RWPE2 (cell line): ENCODE data around the gene IGF2R.

ENCODE experiments used
- ATAC-seq: fragments of 200-7000 bp; cut with Tn5 transposase; 3 replicates; pipeline ENCODE4 v1.9.1; 2021; ENCODE audit warnings: low read depth
- DNase-seq: peaks from one replicate; pipeline ENCODE4 v3.0.0-alpha.2; 2020; ENCODE audit warnings: low spot score
- H3K27ac ChIP-seq: fragments of 450-650 bp; 2 replicates; pipeline ENCODE4 v1.5.1; 2017; ENCODE audit warnings: mild to moderate bottlenecking; ENCODE audit not compliant: poor library complexity, severe bottlenecking
- H3K27me3 ChIP-seq: fragments of 250-450 bp; sonication (Bioruptor Pico); 2 replicates; pipeline ENCODE4 v1.5.1; 2021; ENCODE audit warnings: mild to moderate bottlenecking, moderate library complexity; ENCODE audit not compliant: insufficient read depth, poor library complexity, severe bottlenecking
- H3K36me3 ChIP-seq: fragments of 250-450 bp; sonication (Bioruptor Pico); 2 replicates; pipeline ENCODE4 v1.5.1; 2020; ENCODE audit warnings: low read depth, mild to moderate bottlenecking, moderate library complexity
- H3K4me1 ChIP-seq: fragments of 250-450 bp; sonication (Bioruptor Pico); 2 replicates; pipeline ENCODE4 v1.5.1; 2021; ENCODE audit warnings: mild to moderate bottlenecking, moderate library complexity; ENCODE audit not compliant: insufficient read depth, poor library complexity, severe bottlenecking
- H3K4me3 ChIP-seq: fragments of 250-450 bp; sonication (Bioruptor Pico); 2 replicates; pipeline ENCODE4 v1.5.1; 2021; ENCODE audit warnings: mild to moderate bottlenecking, moderate library complexity; ENCODE audit not compliant: severe bottlenecking
- H3K9me3 ChIP-seq: fragments of 250-450 bp; sonication (Bioruptor Pico); 2 replicates; pipeline ENCODE4 v1.5.1; 2021; ENCODE audit warnings: mild to moderate bottlenecking, moderate library complexity; ENCODE audit not compliant: severe bottlenecking
- TF ChIP-seq, protein P1 (sequence below): fragments of 450-650 bp; IDR thresholded peaks from one replicate; pipeline ENCODE4 v1.5.1; 2017; ENCODE audit warnings: mild to moderate bottlenecking, moderate library complexity; ENCODE audit not compliant: poor library complexity, severe bottlenecking

IGF2R gene

DNA sequence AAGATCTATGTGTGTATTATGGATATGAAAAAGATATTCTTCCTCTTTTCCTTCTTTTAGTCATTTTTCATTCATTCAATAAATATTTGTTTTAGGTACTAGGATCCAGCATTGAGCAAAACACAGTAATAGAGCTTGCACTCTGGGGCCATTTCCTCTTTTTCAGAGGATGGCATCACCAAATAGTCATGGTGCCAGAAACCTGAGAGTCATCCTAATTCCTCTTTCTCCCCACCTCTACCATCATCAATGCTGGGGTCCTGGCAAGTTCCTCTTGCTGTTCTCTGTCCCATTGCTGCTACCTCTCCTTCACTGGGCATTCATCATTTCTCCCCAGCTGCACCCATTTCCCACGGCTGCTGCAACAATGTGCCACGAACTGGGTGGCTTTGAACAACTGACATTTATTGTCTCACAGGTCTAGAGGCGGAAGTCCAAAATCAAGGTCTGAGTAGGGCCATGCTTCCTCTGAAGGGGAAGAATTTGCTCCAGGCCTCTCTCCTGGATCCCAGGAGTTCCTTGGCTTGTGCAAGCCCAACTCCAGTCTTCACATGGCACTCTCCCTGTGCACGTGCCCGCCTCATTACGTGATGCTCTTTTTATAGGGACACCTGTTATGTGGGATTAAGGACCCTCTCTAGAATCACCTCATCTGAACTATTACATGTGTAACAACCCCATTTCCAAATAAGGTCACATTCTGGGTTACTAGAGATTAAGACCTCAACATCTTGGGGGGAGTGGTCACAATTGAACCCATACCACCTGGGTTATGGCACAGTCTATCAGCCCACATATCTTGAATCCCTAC is 9.5 kb upstream of the IGF2R start:
- no peak overlapping the region for H3K4me3 ChIP-seq
- no peak for ATAC-seq
- peaks cover 8% of the 10 kb centered on the region for H3K4me1 ChIP-seq
- H3K27me3 ChIP-seq = no peaks in the 10 kb centered on the region
- TF ChIP-seq, protein P1, sequence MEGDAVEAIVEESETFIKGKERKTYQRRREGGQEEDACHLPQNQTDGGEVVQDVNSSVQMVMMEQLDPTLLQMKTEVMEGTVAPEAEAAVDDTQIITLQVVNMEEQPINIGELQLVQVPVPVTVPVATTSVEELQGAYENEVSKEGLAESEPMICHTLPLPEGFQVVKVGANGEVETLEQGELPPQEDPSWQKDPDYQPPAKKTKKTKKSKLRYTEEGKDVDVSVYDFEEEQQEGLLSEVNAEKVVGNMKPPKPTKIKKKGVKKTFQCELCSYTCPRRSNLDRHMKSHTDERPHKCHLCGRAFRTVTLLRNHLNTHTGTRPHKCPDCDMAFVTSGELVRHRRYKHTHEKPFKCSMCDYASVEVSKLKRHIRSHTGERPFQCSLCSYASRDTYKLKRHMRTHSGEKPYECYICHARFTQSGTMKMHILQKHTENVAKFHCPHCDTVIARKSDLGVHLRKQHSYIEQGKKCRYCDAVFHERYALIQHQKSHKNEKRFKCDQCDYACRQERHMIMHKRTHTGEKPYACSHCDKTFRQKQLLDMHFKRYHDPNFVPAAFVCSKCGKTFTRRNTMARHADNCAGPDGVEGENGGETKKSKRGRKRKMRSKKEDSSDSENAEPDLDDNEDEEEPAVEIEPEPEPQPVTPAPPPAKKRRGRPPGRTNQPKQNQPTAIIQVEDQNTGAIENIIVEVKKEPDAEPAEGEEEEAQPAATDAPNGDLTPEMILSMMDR = no peak
- DNase-seq = no peak
- H3K9me3 ChIP-seq = no peaks in the 10 kb centered on the region
- H3K27ac ChIP-seq = no peak overlapping the region
- H3K36me3 ChIP-seq = no peaks in the 10 kb centered on the region

DNA sequence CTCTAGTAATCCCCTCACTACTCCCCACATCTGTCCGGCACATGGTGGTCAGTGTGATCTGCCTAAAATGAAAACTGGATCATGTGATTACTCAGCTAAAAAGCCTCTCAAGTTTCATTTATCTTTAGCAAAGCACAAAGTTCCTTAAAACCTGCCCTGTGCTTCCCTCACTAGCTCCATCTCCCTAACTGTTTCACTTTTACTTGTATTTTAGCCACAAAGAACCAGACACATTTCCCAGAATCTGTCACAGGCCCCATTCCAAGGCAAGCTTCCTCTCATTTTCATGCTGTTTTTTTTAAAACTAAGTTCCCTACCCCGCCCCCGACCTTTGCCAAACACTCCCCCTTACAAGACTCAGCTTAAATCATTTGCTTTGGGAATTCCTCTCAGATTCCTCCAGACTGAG is 8.9 kb upstream of the IGF2R start:
- Histone ChIP-seq H3K27ac (no peak overlapping the region), H3K4me1 (peaks cover 8% of the 10 kb centered on the region), H3K9me3 (no peaks in the 10 kb centered on the region), H3K4me3 (no peak overlapping the region), H3K36me3 (no peaks in the 10 kb centered on the region), H3K27me3 (no peaks in the 10 kb centered on the region)
- ATAC-seq (no peak), DNase-seq (no peak)
- TF ChIP-seq, protein P1 = no peak

DNA sequence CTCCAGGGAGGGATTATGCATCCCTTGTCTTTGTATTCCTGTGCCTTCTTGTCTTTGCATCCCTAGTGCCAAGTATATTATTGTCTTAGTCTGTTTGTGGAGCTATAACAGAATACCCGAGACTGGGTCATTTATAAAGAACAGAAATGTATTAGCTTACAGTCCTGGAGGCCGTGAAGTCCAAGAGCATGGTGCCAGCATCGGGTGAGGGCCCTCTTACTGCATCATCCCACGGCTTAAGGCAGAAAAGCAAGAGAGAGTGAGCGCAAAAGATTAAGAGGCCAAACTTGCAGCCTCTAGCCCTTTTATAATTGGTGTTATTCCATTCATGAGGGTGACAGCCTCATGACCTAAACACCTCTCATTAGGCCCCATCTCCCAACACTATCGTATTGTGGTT is 8.4 kb upstream of the IGF2R start:
- no peak overlapping the region for H3K4me3 ChIP-seq
- no peaks in the 10 kb centered on the region for H3K27me3 ChIP-seq
- ATAC-seq (no peak), DNase-seq (no peak)
- H3K9me3 ChIP-seq = no peaks in the 10 kb centered on the region
- H3K36me3 ChIP-seq = no peaks in the 10 kb centered on the region
- no peak overlapping the region for H3K27ac ChIP-seq
- TF ChIP-seq, protein P1 = no peak
- peaks cover 8% of the 10 kb centered on the region for H3K4me1 ChIP-seq

DNA sequence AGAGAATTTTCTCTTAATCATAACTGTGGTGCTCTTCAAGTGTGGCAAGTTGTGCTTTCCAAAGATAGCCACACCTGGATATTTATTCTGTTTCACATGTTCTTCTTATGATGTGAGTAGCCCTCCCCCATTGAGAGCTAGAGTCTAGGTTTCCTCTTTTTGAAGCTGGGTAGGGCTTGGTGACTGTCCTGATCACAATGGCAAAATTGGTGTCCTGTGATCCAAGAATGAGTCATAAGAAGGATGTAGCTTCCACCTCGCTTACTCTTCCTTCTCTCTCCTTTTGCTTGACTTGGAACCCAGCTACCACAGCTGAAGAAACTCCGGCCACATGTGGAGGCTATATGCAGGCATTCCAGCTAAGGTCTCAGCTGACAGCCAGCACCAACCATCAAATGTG is 7.4 kb upstream of the IGF2R start:
- peaks cover 13% of the 10 kb centered on the region for H3K4me1 ChIP-seq
- no peaks in the 10 kb centered on the region for H3K27me3 ChIP-seq
- H3K27ac ChIP-seq = no peak overlapping the region
- ATAC-seq = peak; percentile 69
- no peaks in the 10 kb centered on the region for H3K36me3 ChIP-seq
- no peak overlapping the region for H3K4me3 ChIP-seq
- TF ChIP-seq, protein P1 = no peak
- no peak for DNase-seq
- no peaks in the 10 kb centered on the region for H3K9me3 ChIP-seq

DNA sequence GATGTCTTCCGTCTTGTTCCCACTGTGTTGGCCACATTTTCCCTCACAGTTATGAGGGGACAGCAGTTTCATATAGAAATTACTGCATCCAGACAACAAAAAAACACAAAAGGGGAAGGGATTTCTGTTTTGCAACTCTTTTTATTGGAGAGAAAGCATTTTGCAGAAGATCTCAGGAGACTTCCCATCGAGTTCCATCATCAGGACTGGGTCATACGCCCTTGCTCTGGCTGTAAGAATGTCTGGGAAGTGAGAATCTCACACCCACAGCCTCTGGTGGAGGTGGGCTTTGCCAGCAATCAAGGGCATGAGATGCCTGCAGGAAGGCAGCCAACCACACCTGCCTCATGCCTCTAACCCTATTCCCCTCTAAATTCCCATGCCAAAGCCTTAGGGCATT is 5.8 kb upstream of the IGF2R start:
- TF ChIP-seq, protein P1 = no peak
- no peaks in the 10 kb centered on the region for H3K27me3 ChIP-seq
- peaks cover 27% of the 10 kb centered on the region for H3K4me1 ChIP-seq
- no peak overlapping the region for H3K4me3 ChIP-seq
- no peaks in the 10 kb centered on the region for H3K36me3 ChIP-seq
- no peak overlapping the region for H3K27ac ChIP-seq
- no peak for DNase-seq
- H3K9me3 ChIP-seq = no peaks in the 10 kb centered on the region
- ATAC-seq = no peak
